ENCODE data around the gene STK38. TPM values are rescaled to one million over a fixed set of nuclear protein-coding genes. Genes with fewer than 3 reads are reported as not detected.

The STK38 gene
- total and polyA plus RNA-seq, 2 of the 13 experiments (the other 11 are each of a cell fraction or from before 2014, with no cell fraction given): 10.3 to 20.7 TPM

DNA sequence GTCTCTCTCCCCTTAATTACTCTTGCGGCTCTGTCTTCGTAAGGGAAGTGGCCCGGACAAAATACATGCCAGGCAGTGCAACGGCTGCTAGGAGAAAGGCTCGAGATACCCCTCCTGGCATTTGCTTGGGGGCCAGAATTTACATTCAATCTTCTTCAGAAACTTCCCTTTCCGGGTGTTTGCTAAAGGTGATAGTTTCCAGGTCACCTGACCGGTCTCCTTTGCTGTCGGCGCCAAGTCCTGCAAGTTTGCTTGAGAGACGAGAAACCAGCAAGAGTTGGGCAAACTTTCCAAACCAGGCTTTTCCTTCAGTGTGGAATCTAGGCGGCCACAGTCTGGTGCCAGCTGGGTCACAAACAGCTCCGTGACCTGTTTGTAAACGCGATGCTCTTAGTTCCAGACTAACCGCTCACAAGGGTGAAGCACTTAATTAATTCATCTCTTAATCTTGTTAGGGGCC is 46.3 kb upstream of the STK38 start (continued):
- TF ChIP-seq, protein P1, sequence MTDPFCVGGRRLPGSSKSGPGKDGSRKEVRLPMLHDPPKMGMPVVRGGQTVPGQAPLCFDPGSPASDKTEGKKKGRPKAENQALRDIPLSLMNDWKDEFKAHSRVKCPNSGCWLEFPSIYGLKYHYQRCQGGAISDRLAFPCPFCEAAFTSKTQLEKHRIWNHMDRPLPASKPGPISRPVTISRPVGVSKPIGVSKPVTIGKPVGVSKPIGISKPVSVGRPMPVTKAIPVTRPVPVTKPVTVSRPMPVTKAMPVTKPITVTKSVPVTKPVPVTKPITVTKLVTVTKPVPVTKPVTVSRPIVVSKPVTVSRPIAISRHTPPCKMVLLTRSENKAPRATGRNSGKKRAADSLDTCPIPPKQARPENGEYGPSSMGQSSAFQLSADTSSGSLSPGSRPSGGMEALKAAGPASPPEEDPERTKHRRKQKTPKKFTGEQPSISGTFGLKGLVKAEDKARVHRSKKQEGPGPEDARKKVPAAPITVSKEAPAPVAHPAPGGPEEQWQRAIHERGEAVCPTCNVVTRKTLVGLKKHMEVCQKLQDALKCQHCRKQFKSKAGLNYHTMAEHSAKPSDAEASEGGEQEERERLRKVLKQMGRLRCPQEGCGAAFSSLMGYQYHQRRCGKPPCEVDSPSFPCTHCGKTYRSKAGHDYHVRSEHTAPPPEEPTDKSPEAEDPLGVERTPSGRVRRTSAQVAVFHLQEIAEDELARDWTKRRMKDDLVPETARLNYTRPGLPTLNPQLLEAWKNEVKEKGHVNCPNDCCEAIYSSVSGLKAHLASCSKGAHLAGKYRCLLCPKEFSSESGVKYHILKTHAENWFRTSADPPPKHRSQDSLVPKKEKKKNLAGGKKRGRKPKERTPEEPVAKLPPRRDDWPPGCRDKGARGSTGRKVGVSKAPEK (CRISPR knock-in tag; IDR thresholded peaks at IDR 0.05; ENCODE audit: borderline replicate concordance): no peak
- TF ChIP-seq MYNN (CRISPR knock-in tag; IDR thresholded peaks at IDR 0.05; ENCODE audit: low read depth) (no peak), SYNCRIP (IDR thresholded peaks at IDR 0.05; ENCODE audit: insufficient read depth, low read depth, low read length) (no peak), PHF5A (CRISPR knock-in tag; IDR thresholded peaks at IDR 0.05; ENCODE audit: low read depth, unreplicated experiment) (no peak), HNF4A (CRISPR knock-in tag; IDR thresholded peaks at IDR 0.05) (no peak), ZNF569 (CRISPR knock-in tag; IDR thresholded peaks at IDR 0.05; ENCODE audit: borderline replicate concordance) (no peak), TBX3 (IDR thresholded peaks at IDR 0.05; ENCODE audit: borderline replicate concordance) (no peak), HNF4G (IDR thresholded peaks at IDR 0.05; ENCODE audit: borderline replicate concordance, low read depth, low read length) (0 out of 2 replicates have a peak, but pooled peaks have one; percentile 10), HNF4G (CRISPR knock-in tag; IDR thresholded peaks at IDR 0.05; ENCODE audit: borderline replicate concordance, low read depth) (no peak), ZNF264 (CRISPR knock-in tag; IDR thresholded peaks at IDR 0.05) (peak; percentile 52; the same call in 1 of the 2 replicates), KAT2B (IDR thresholded peaks at IDR 0.05; ENCODE audit: borderline replicate concordance, low read depth, low read length) (no peak), ZNF709 (CRISPR knock-in tag; IDR thresholded peaks at IDR 0.05) (no peak)
- TF ChIP-seq, protein P2, sequence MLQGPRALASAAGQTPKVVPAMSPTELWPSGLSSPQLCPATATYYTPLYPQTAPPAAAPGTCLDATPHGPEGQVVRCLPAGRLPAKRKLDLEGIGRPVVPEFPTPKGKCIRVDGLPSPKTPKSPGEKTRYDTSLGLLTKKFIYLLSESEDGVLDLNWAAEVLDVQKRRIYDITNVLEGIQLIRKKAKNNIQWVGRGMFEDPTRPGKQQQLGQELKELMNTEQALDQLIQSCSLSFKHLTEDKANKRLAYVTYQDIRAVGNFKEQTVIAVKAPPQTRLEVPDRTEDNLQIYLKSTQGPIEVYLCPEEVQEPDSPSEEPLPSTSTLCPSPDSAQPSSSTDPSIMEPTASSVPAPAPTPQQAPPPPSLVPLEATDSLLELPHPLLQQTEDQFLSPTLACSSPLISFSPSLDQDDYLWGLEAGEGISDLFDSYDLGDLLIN (CRISPR knock-in tag; IDR thresholded peaks at IDR 0.05; ENCODE audit: borderline replicate concordance): peak; percentile 6; the same call in 1 of the 2 replicates
- TF ChIP-seq, protein P3, sequence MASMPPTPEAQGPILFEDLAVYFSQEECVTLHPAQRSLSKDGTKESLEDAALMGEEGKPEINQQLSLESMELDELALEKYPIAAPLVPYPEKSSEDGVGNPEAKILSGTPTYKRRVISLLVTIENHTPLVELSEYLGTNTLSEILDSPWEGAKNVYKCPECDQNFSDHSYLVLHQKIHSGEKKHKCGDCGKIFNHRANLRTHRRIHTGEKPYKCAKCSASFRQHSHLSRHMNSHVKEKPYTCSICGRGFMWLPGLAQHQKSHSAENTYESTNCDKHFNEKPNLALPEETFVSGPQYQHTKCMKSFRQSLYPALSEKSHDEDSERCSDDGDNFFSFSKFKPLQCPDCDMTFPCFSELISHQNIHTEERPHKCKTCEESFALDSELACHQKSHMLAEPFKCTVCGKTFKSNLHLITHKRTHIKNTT (CRISPR knock-in tag; IDR thresholded peaks at IDR 0.05): no peak
- TF ChIP-seq, protein P4, sequence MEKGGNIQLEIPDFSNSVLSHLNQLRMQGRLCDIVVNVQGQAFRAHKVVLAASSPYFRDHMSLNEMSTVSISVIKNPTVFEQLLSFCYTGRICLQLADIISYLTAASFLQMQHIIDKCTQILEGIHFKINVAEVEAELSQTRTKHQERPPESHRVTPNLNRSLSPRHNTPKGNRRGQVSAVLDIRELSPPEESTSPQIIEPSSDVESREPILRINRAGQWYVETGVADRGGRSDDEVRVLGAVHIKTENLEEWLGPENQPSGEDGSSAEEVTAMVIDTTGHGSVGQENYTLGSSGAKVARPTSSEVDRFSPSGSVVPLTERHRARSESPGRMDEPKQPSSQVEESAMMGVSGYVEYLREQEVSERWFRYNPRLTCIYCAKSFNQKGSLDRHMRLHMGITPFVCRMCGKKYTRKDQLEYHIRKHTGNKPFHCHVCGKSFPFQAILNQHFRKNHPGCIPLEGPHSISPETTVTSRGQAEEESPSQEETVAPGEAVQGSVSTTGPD (CRISPR knock-in tag; IDR thresholded peaks at IDR 0.05): peak; percentile 10
- TF ChIP-seq, protein P5, sequence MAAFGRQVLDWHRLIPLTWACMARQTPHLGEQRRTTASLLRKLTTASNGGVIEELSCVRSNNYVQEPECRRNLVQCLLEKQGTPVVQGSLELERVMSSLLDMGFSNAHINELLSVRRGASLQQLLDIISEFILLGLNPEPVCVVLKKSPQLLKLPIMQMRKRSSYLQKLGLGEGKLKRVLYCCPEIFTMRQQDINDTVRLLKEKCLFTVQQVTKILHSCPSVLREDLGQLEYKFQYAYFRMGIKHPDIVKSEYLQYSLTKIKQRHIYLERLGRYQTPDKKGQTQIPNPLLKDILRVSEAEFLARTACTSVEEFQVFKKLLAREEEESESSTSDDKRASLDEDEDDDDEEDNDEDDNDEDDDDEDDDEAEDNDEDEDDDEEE (CRISPR knock-in tag; IDR thresholded peaks at IDR 0.05): no peak
